GM19455 (cell line): Measurements from ENCODE around the gene SC5D.

Experiments used
- ATAC-seq: cut with Tn5 transposase; IDR thresholded peaks from one replicate; pipeline ENCODE4 v1.9.1; 2021; ENCODE audit not compliant: unreplicated experiment

Gene SC5D

GRCh38 chr11:121292495-121293287, at the start of gene SC5D:
Gene SC5D (plus strand): TSS chr11:121292771. CDS start chr11:121303376, 10,605 bp downstream.
- ATAC-seq = peak; percentile 95

GRCh38 chr11:121244884-121245283, 47.7 kb upstream of the SC5D start:
- no peak for ATAC-seq

GRCh38 chr11:121246021-121246768, 46.4 kb upstream of the SC5D start:
- no peak for ATAC-seq

GRCh38 chr11:121246769-121247035, 45.9 kb upstream of the SC5D start:
- ATAC-seq = no peak

- no peak for ATAC-seq
Observed at GRCh38 chr11:121248496-121248895, 44.1 kb upstream of the SC5D start.

GRCh38 chr11:121249039-121249663, 43.4 kb upstream of the SC5D start:
- no peak for ATAC-seq

GRCh38 chr11:121250843-121251242, 41.7 kb upstream of the SC5D start:
- ATAC-seq = no peak

- ATAC-seq = no peak
Observed at GRCh38 chr11:121253951-121254350, 38.6 kb upstream of the SC5D start.

- no peak for ATAC-seq
Observed at GRCh38 chr11:121254756-121255155, 37.8 kb upstream of the SC5D start.

- ATAC-seq = no peak
Observed at GRCh38 chr11:121255473-121256125, 37.0 kb upstream of the SC5D start.

GRCh38 chr11:121257289-121257688, 35.3 kb upstream of the SC5D start:
- ATAC-seq = no peak

- ATAC-seq = no peak
Observed at GRCh38 chr11:121257976-121258375, 34.6 kb upstream of the SC5D start.

- no peak for ATAC-seq
Observed at GRCh38 chr11:121265586-121265985, 27.0 kb upstream of the SC5D start.

GRCh38 chr11:121268581-121268980, 24.0 kb upstream of the SC5D start:
- no peak for ATAC-seq

GRCh38 chr11:121270001-121270678, 22.4 kb upstream of the SC5D start:
- ATAC-seq = no peak

- ATAC-seq = no peak
Observed at GRCh38 chr11:121274332-121274991, 18.1 kb upstream of the SC5D start.

- ATAC-seq = no peak
Observed at GRCh38 chr11:121281698-121282097, 10.9 kb upstream of the SC5D start.

- no peak for ATAC-seq
Observed at GRCh38 chr11:121282386-121282785, 10.2 kb upstream of the SC5D start.

- peak; percentile 73 for ATAC-seq
Observed at GRCh38 chr11:121282886-121283502, 9.6 kb upstream of the SC5D start.

- no peak for ATAC-seq
Observed at GRCh38 chr11:121291319-121291718, 1.3 kb upstream of the SC5D start.
